Measurements from ENCODE around the gene CPLX3. TPM values are rescaled to one million over a fixed set of nuclear protein-coding genes. Genes with fewer than 3 reads are reported as not detected.

Gene CPLX3
- total and polyA plus RNA-seq, 12 donors: 0.11 to 24.1 (median 0.94) TPM; not detected in 2

GRCh38 chr15:74841891-74842373, 15.5 kb downstream of the CPLX3 start:
- 60 to 70% (median 67%) methylated on average over 4 to 14 of the region's 14 CpGs for WGBS, 4 donors
- no peak for TF ChIP-seq POLR2A (IDR thresholded peaks at IDR 0.05)
- TF ChIP-seq CTCF (IDR thresholded peaks at IDR 0.05): no peak

GRCh38 chr15:74842581-74843444, 16.4 kb downstream of the CPLX3 start, which contains the start of gene ULK3:
ULK3 (minus strand) TSS chr15:74843156; CDS start chr15:74843105, 51 bp downstream.
- Histone ChIP-seq H3K4me1 (replicated peaks in 1 of 2) (peaks cover 21 to 32% of the 10 kb centered on the region in 2 donors), H3K4me3 (peak within 1 kb of the TSS; percentile 29 to 80 (median 46)), H3K27ac (peak within 1 kb of the TSS; percentile 81 to 96 (median 87)), H3K36me3 (replicated peaks in 1 of 2) (peaks cover 0 to 28% of the 10 kb centered on the region in 2 donors), H3K27me3 (no peaks in the 10 kb centered on the region), H3K9me3 (replicated peaks in 1 of 3) (no peaks in the 10 kb centered on the region)
- intact Hi-C loops (cut with DNase I): loop anchor here in 1 of 2 donors (10.0 kb wide), 1 partner anchor 52 kb away; the partner anchor contains the start of gene MPI
- DNase-seq: peak; percentile 92 to 96 (median 93)
- WGBS, 4 donors: 0 to 1% (median 0%) methylated on average over 2 to 84 of the region's 84 CpGs
- peak; percentile 45 to 57 for TF ChIP-seq POLR2A (IDR thresholded peaks at IDR 0.05)
- TF ChIP-seq CTCF (IDR thresholded peaks at IDR 0.05): peak; percentile 15 to 94 (median 69)

More at GRCh38 chr15:74841891-74842373, 15.5 kb downstream of the CPLX3 start:
- H3K4me3 ChIP-seq: peak overlapping the region in 2 of 4 donors; percentile 36 to 80
- peaks cover 0 to 21% of the 10 kb centered on the region in 2 donors for H3K36me3 ChIP-seq (replicated peaks in 1 of 2)
- H3K4me1 ChIP-seq (replicated peaks in 1 of 2): peaks cover 18 to 29% of the 10 kb centered on the region in 2 donors
- H3K9me3 ChIP-seq (replicated peaks in 1 of 3): no peaks in the 10 kb centered on the region
- no peak overlapping the region for H3K27ac ChIP-seq
- H3K27me3 ChIP-seq: no peaks in the 10 kb centered on the region
- DNase-seq: no peak
- intact Hi-C loops (cut with DNase I): loop anchor here in 1 of 2 donors (10.0 kb wide), 1 partner anchor 53 kb away; the partner anchor contains the start of gene MPI

- DNase-seq: no peak
- TF ChIP-seq CTCF (IDR thresholded peaks at IDR 0.05) (no peak), POLR2A (IDR thresholded peaks at IDR 0.05) (no peak)
- Histone ChIP-seq H3K27me3 (no peaks in the 10 kb centered on the region), H3K36me3 (replicated peaks in 1 of 2) (peaks cover 0 to 29% of the 10 kb centered on the region in 2 donors), H3K4me1 (replicated peaks in 1 of 2) (peaks cover 25 to 33% of the 10 kb centered on the region in 2 donors), H3K4me3 (peak overlapping the region in 1 of 4 donors; percentile 80), H3K9me3 (replicated peaks in 1 of 3) (no peaks in the 10 kb centered on the region), H3K27ac (peak overlapping the region; percentile 81 to 96 (median 87))
- intact Hi-C loops (cut with DNase I): loop anchor here in 1 of 2 donors (10.0 kb wide), 1 partner anchor 51 kb away; the partner anchor contains the start of gene MPI
- WGBS, 4 donors: 8 to 27% (median 10%) methylated on average over 6 to 18 of the region's 18 CpGs
Measured at GRCh38 chr15:74843445-74843828, 17.0 kb downstream of the CPLX3 start.

- 57 to 58% (median 58%) methylated on average over 6 to 12 of the region's 12 CpGs for WGBS, 4 donors
- H3K9me3 ChIP-seq (replicated peaks in 1 of 3): no peaks in the 10 kb centered on the region
- H3K36me3 ChIP-seq (replicated peaks in 1 of 2): peaks cover 0 to 33% of the 10 kb centered on the region in 2 donors
- H3K4me1 ChIP-seq (replicated peaks in 1 of 2): peaks cover 25 to 33% of the 10 kb centered on the region in 2 donors
- no peak for TF ChIP-seq CTCF (IDR thresholded peaks at IDR 0.05)
- no peak for TF ChIP-seq POLR2A (IDR thresholded peaks at IDR 0.05)
- peak in 2 of 7 donors; percentile 29 to 38 for DNase-seq
- H3K27ac ChIP-seq: peak overlapping the region; percentile 81 to 96 (median 87)
- intact Hi-C loops (cut with DNase I): loop anchor here in 1 of 2 donors (10.0 kb wide), 1 partner anchor 51 kb away; the partner anchor contains the start of gene MPI
- peak overlapping the region in 1 of 4 donors; percentile 80 for H3K4me3 ChIP-seq
- no peaks in the 10 kb centered on the region for H3K27me3 ChIP-seq
Measured at GRCh38 chr15:74843891-74844299, 17.5 kb downstream of the CPLX3 start.
